Astrocyte of the spinal cord (primary cell): ENCODE data around the gene STT3B.

ENCODE experiments used
- DNase-seq: peaks from one replicate; pipeline ENCODE4 v3.0.0; 2011; ENCODE audit warnings: low read depth, low spot score
- H3K4me3 ChIP-seq: 2 replicates; pipeline ENCODE4 v1.5.1; 2011; ENCODE audit warnings: low read depth, mild to moderate bottlenecking, low read length, moderate library complexity
- in situ Hi-C: cut with HindIII; loops from 2 replicates; pipeline ENCODE4 v1.10.0; 2017; ENCODE audit warnings: low sequenced_read_pairs
- TF ChIP-seq, protein P1 (sequence below): IDR thresholded peaks from 2 replicates; pipeline ENCODE4 v1.5.1; 2012; ENCODE audit warnings: low read depth, mild to moderate bottlenecking, low read length, inconsistent platforms

The STT3B gene

DNA sequence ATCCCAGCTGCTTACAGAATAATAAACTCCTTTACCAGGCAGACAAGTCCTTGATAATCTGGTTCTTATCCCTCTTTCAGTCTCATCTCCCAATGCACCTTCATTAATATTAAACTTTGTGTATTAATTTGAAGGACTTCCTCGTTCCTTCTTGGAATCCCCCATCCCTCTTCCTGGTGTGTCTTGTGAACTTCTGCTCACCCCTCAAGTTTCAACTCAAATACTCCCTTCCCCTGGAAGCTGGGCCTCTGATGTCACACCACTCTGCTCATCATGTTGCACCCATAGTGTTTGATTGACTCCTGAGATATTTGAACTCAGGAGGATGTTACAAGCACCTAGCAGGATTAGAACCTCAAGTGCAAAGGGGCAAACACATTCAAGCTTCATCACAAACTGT lies 3.3 kb upstream of the STT3B start:
- no peak overlapping the region for H3K4me3 ChIP-seq
- in situ Hi-C loops, result no loop called here
- no peak for DNase-seq
- TF ChIP-seq, protein P1, sequence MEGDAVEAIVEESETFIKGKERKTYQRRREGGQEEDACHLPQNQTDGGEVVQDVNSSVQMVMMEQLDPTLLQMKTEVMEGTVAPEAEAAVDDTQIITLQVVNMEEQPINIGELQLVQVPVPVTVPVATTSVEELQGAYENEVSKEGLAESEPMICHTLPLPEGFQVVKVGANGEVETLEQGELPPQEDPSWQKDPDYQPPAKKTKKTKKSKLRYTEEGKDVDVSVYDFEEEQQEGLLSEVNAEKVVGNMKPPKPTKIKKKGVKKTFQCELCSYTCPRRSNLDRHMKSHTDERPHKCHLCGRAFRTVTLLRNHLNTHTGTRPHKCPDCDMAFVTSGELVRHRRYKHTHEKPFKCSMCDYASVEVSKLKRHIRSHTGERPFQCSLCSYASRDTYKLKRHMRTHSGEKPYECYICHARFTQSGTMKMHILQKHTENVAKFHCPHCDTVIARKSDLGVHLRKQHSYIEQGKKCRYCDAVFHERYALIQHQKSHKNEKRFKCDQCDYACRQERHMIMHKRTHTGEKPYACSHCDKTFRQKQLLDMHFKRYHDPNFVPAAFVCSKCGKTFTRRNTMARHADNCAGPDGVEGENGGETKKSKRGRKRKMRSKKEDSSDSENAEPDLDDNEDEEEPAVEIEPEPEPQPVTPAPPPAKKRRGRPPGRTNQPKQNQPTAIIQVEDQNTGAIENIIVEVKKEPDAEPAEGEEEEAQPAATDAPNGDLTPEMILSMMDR, result no peak

DNA sequence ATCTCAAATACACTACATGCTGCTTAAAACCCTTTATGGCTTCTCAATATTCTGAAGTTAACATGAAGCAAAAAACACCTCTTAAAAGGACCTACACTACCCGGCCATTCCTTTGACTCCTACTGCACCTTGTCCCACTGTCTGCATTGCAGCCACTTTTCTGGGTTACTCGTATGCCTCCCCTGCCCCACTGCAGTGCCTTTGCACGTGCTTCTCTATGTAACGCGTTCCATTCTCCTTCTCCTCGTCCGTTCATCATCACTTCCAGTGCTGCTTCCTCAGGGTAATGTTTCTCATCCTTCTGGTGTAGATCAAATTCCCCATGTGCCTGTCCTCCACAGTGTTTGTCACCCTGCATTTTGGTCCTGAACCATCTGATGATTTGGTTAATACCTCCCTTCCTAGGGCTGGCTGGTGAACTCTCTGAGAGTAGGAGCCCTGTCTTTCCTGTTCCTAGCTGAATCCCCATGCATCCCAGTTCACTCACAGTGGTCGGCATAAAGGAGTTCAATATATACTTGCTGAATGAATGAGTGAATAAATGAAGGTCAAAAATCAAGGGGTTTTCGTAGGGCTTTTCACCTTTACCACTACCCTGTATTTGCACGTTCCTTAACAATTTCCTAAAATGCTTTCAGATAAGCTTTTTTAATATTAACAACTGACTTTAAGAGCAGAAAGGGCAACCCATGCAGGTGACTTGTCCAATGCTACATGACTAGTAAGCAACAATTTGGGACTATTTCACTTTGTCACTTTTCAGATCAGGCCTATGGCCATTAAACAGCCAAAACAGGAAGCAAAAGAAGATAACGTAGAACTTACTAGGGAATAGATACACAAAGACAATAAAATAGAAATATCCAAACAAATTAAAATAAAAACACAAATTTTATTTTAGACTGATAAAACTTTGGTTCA lies 2.4 kb upstream of the STT3B start:
- no peak overlapping the region for H3K4me3 ChIP-seq
- DNase-seq, result no peak
- in situ Hi-C loops, result no loop called here
- TF ChIP-seq, protein P1, result no peak

DNA sequence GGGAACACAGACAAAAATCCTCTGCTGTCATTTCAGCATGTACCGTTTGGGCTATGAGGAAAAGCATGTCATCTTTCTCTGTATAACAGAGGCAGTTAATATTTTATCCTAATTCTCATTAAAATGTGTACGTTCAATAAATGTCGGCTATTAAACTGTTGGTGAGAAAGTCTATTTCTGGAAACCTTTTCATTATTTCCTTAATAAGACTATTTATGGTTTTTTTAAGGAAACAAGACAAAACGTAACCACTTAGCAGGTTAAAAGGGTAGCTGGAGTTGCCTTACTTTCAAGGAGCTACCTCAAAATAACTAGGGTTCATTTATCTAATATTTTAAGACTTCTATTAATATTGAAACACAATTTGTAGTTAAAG lies 1.8 kb upstream of the STT3B start:
- TF ChIP-seq, protein P1, result no peak
- in situ Hi-C loops, result no loop called here

DNA sequence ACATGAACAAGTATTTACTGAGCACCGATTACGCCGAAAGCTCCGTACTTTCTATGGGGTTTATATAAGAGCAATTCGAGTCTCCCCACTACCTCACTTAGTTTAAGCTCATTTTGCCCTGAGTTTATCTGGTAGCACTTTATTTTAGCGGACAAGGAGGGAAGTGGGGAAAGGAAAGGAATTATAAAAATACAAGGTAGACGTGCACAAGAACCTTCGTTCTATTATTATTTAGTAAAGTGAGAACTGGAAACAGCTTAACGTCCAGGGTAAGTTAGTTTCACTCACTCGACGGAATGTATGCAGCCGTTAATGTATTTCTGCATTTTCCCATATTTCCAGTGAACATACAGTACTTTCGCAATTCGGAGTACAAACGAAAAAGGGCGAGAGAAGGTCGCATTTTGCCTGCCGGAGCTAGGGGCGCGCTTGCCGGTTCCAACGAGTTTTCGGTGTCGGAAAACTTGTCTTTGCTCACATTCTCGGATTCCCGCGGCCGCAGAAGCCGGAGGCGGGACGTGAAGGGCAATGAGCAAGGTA lies 1.2 kb upstream of the STT3B start:
- in situ Hi-C loops, result no loop called here
- DNase-seq, result no peak
- TF ChIP-seq, protein P1, result peak; percentile 34
- H3K4me3 ChIP-seq, result peak overlapping the region; percentile 69

More for the DNA sequence above, 1.8 kb upstream of the STT3B start:
- peak overlapping the region; percentile 69 for H3K4me3 ChIP-seq
- DNase-seq, result no peak

DNA sequence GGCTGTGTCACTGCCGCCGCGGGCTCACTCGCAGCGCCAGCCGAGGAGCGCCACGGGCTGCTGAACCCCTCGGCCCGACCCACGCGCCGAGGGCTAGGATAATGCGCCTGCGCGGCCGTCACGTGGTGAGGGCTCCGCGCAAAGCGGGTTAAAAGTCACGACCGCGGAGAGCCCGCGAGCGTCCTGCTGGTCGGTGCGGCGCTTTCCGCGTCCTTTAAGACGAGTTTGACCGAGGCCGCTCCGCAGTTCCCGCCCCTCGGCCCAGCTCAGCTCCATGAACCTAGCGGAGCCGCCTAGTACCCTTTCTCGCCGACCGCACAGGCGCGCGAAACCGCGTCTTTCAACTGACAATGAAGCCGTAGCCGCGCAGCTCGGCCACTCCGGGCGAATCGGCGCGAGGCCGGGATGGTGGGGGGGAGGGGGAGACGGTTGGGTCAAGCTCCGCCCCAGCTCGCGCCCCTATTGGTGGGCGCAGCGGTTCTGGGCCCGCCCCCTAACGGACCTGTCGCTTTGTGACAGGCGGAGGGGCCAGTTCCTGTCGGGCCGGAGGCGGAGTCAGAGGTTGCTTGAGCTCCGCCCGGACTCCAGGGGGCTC lies 636 bp upstream of the STT3B start:
- peak overlapping the region; percentile 69 for H3K4me3 ChIP-seq
- TF ChIP-seq, protein P1, result no peak
- in situ Hi-C loops, result no loop called here
- peak; percentile 100 for DNase-seq

DNA sequence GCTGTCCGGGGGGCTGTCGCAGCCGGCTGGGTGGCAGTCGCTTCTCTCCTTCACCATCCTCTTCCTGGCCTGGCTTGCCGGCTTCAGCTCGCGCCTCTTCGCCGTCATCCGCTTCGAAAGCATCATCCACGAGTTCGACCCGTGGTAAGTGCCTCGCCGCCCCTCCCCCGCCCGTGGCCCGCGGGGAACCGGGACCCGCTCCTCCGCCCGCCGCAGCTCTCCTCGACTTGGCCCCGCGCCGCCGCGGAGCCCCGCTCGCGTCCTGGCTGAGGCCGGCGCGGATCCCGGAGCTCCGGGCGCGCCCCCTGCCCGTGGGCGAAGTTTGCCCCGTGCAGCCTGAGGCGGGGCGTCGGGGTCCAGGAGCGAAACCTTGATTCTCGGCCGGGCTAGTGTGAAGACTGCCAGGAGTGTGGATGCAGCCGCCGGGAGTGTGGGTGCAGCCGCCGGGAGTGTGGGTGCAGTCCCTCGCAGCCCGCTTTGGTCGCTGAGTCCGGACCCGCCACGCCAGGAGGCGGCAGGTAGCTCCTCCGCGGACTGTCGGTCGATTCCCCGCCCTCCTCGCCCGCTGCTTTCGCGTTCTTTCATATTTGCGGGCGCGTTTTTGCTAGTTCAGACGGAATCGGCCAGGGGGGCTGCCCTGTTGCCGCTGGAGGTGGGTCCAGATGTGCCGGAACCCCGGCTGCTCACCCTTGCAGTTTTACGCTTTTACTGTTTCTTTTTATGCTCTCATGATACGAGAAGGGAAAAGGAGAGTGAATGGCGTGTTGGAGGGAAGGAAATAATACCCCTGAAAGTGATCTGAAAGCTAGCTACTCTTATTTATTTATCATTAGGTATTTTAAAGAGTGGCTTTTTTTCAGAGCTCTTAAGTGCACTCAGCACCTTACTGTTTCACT lies 692 bp downstream of the STT3B start:
- DNase-seq, result peak; percentile 22
- H3K4me3 ChIP-seq, result peak overlapping the region; percentile 69
- in situ Hi-C loops, result no loop called here
- TF ChIP-seq, protein P1, result peak; percentile 14
